Esophagus muscularis mucosa (tissue), 4 donors: ENCODE measurements around the gene ZFAND2A. TPM values are rescaled to one million over a fixed set of nuclear protein-coding genes. Genes with fewer than 3 reads are reported as not detected.

Source experiments
- DNase-seq: peaks from one replicate; pipeline ENCODE4 v3.0.0-alpha.2; 2017; ENCODE audit errors: extremely low spot score
- H3K27ac ChIP-seq, 4 donors: fragments of 200-600 bp; sonication (generic); replicated peaks in 1 of 4; 1 replicate in 3 of 4; 2 replicates in 1 of 4; pipeline ENCODE4 v1.5.1; 2016 to 2019; ENCODE audit warnings: mild to moderate bottlenecking in 1 of 4
- H3K27me3 ChIP-seq, 4 donors: fragments of 200-600 bp; sonication (generic); one replicate each; pipeline versions ENCODE4 v1.5.1 to v1.6.0; 2016 to 2019
- H3K36me3 ChIP-seq, 4 donors: fragments of 200-600 bp; sonication (generic); one replicate each; pipeline ENCODE4 v1.5.1; 2016 to 2019
- H3K4me1 ChIP-seq, 4 donors: fragments of 200-600 bp; sonication (generic); one replicate each; pipeline ENCODE4 v1.5.1; 2016 to 2019
- H3K4me3 ChIP-seq, 4 donors: fragments of 200-600 bp; sonication (generic); 1 replicate in 2 of 4; 2 replicates in 2 of 4; pipeline ENCODE4 v1.5.1; 2016 to 2019; ENCODE audit warnings: mild to moderate bottlenecking in 4 of 4, moderate library complexity in 1 of 4
- H3K9me3 ChIP-seq, 4 donors: fragments of 200-600 bp; sonication (generic); 1 replicate in 3 of 4; 2 replicates in 1 of 4; pipeline ENCODE4 v1.5.1; 2016 to 2019
- CTCF ChIP-seq, 3 experiments: fragments of 200-600 bp in 2 of 3; fragments of 450-650 bp in 1 of 3; sonication (generic) in 2 of 3; IDR thresholded peaks; one replicate each; pipeline ENCODE4 v1.5.1; 2017 to 2019; ENCODE audit warnings: antibody characterized with exemption in 3 of 3, mild to moderate bottlenecking in 2 of 3, moderate library complexity in 1 of 3
- EP300 ChIP-seq: sonication (generic); formaldehyde crosslinking; IDR thresholded peaks from one replicate; pipeline ENCODE4 v1.6.1; 2017; ENCODE audit warnings: antibody characterized with exemption
- POLR2A ChIP-seq: fragments of 450-650 bp; IDR thresholded peaks from one replicate; pipeline ENCODE4 v1.6.1; 2017; ENCODE audit warnings: antibody characterized with exemption, moderate library complexity, mild to moderate bottlenecking, low read depth
- POLR2AphosphoS5 ChIP-seq, 2 donors: sonication (generic); formaldehyde crosslinking; IDR thresholded peaks; one replicate each; pipeline ENCODE4 v1.6.1; 2017; ENCODE audit warnings: antibody characterized with exemption in 2 of 2
- WGBS: methylation state at CpG from one replicate; pipeline ENCODE4 v1.1.5; 2018; 5-methylcytosine and 5-hydroxymethylcytosine counted together
- intact Hi-C: fragments of 100-400 bp; cut with DNase I; formaldehyde crosslinking; loops from one replicate; pipeline ENCODE4 v1.15.1; 2023
- total RNA-seq, 4 donors: library from RNA; depleted of rRNA; stranded (reverse); fragments of >200 nt; gene quantifications; one replicate each; pipeline versions ENCODE4 v1.1.0 to v1.2.1, GENCODE V29; 2016

Gene ZFAND2A
- total RNA-seq, 4 donors from 2014 or later: 24.3 to 27.5 (median 25.5) TPM

DNA sequence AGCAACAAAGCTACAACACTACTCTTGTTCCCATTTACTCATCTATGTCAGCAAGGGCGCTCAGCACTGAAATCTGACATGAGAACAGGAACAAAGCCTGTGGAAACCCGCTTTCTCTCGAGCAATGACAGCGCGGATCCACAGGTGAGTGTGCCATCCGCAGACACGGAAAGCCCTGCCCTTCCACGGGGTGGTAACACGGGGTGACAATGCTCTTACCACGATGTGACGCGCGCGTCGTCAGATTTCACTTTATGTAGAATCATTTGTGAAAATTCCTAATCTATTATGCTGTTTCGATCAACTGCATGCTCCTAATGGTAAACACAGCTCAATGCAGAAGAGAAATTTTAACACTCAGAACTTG, 34.4 kb downstream of the ZFAND2A start:
- Histone ChIP-seq H3K4me3 (no peak overlapping the region), H3K27ac (no peak overlapping the region), H3K27me3 (no peaks in the 10 kb centered on the region), H3K4me1 (peaks cover 19 to 36% (median 27%) of the 10 kb centered on the region in 4 donors), H3K9me3 (no peaks in the 10 kb centered on the region), H3K36me3 (peaks cover 0 to 21% (median 15%) of the 10 kb centered on the region in 4 donors)
- TF ChIP-seq POLR2AphosphoS5 (IDR thresholded peaks at IDR 0.05) (no peak), EP300 (no peak), CTCF (IDR thresholded peaks at IDR 0.05) (no peak), POLR2A (no peak)
- DNase-seq: no peak
- intact Hi-C loops: no loop called here
- 97% methylated on average over 16 of the region's 16 CpGs for WGBS

GRCh38 chr7:1124816-1125602, 35.0 kb downstream of the ZFAND2A start:
- H3K9me3 ChIP-seq: no peaks in the 10 kb centered on the region
- H3K4me3 ChIP-seq: peak overlapping the region in 1 of 4 donors; percentile 16
- peaks cover 0 to 19% (median 15%) of the 10 kb centered on the region in 4 donors for H3K36me3 ChIP-seq
- H3K4me1 ChIP-seq: peaks cover 19 to 36% (median 27%) of the 10 kb centered on the region in 4 donors
- no peak for TF ChIP-seq POLR2A
- no peak for TF ChIP-seq CTCF (IDR thresholded peaks at IDR 0.05)
- no peak for TF ChIP-seq EP300
- TF ChIP-seq POLR2AphosphoS5 (IDR thresholded peaks at IDR 0.05): no peak
- intact Hi-C loops: no loop called here
- no peak for DNase-seq
- H3K27me3 ChIP-seq: no peaks in the 10 kb centered on the region
- peak overlapping the region; percentile 74 to 84 (median 79) for H3K27ac ChIP-seq
- 69% methylated on average over 17 of the region's 23 CpGs for whole genome bisulfite sequencing

DNA sequence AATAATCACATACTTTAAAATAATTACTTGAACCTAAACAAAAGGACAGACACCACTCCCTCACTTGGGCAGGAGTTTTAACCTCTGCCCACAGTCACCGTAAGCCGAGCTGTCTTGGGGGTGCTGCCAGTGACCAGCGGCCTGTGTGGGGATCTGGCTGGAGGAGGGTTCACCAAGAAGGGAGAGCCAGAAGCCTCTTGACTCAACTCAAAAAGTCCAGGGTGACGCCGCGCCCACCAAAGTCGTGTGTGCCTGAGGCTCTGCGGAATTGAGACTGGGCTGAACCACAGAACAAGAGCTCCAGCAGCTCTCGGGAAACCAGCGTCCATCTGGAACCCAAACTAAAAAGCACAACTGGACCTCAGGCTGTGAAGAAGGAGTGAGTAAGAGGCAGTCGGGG, 35.8 kb downstream of the ZFAND2A start:
- 81% methylated on average over 10 of the region's 11 CpGs for WGBS
- Histone ChIP-seq H3K27ac (peak overlapping the region; percentile 74 to 84 (median 79)), H3K9me3 (no peaks in the 10 kb centered on the region), H3K36me3 (peaks cover 0 to 18% (median 13%) of the 10 kb centered on the region in 4 donors), H3K4me1 (peaks cover 19 to 36% (median 27%) of the 10 kb centered on the region in 4 donors), H3K4me3 (peak overlapping the region; percentile 26 to 47 (median 29)), H3K27me3 (no peaks in the 10 kb centered on the region)
- DNase-seq: no peak
- intact Hi-C loops: no loop called here
- no peak for TF ChIP-seq POLR2A
- TF ChIP-seq EP300: no peak
- no peak for TF ChIP-seq CTCF (IDR thresholded peaks at IDR 0.05)
- TF ChIP-seq POLR2AphosphoS5 (IDR thresholded peaks at IDR 0.05): no peak

GRCh38 chr7:1123715-1124114, 36.3 kb downstream of the ZFAND2A start:
- WGBS: 28% methylated on average over 13 of the region's 17 CpGs
- intact Hi-C loops: loop anchor here (2.0 kb wide), 1 partner anchor 35 kb away; the partner anchor contains the start of gene GPER1

More at GRCh38 chr7:1123715-1124114, 36.3 kb downstream of the ZFAND2A start:
- Histone ChIP-seq H3K36me3 (peaks cover 0 to 18% (median 13%) of the 10 kb centered on the region in 4 donors), H3K27ac (peak overlapping the region; percentile 74 to 84 (median 79)), H3K4me1 (peaks cover 19 to 36% (median 27%) of the 10 kb centered on the region in 4 donors), H3K4me3 (peak overlapping the region; percentile 26 to 47 (median 29)), H3K27me3 (no peaks in the 10 kb centered on the region), H3K9me3 (no peaks in the 10 kb centered on the region)
- DNase-seq: peak; percentile 94
- TF ChIP-seq POLR2AphosphoS5 (IDR thresholded peaks at IDR 0.05) (peak; percentile 65 to 70), CTCF (IDR thresholded peaks at IDR 0.05) (peak; percentile 61 to 83 (median 71)), EP300 (no peak), POLR2A (no peak)
